CD4-positive, alpha-beta T cell (primary cell): ENCODE measurements around the gene UCK1. TPM values are rescaled to one million over a fixed set of nuclear protein-coding genes. Genes with fewer than 3 reads are reported as not detected.

ENCODE experiments used
- ATAC-seq: fragments of 200-7000 bp; cut with Tn5 transposase; one replicate; pipeline ENCODE4 v1.10.0; 2022; ENCODE audit warnings: mild to moderate bottlenecking; ENCODE audit not compliant: poor library complexity
- CTCF ChIA-PET: fragments of 350-600 bp; sonication (Branson Sonifier 250); formaldehyde crosslinking; loops from one replicate; lab custom pipeline; 2021; ENCODE audit warnings: antibody characterized with exemption, inconsistent platforms; lab: Charles Lee
- POLR2A ChIA-PET: fragments of 350-600 bp; sonication (Branson Sonifier 250); formaldehyde crosslinking; loops from one replicate; lab custom pipeline; 2021; ENCODE audit warnings: antibody characterized with exemption, inconsistent platforms; lab: Charles Lee
- DNase-seq, 14 experiments: peaks; one replicate each; pipeline ENCODE4 v3.0.0-alpha.2; 2013 to 2020; ENCODE audit warnings: mixed read lengths in 2 of 14
- H3K27ac ChIP-seq, 2 donors: one replicate each; pipeline versions ENCODE4 v1.5.1 to v1.7.0; 2013; ENCODE audit warnings: low read length in 2 of 2, low read depth in 1 of 2, mild to moderate bottlenecking in 1 of 2
- H3K27me3 ChIP-seq, 2 experiments: 1 replicate in 1 of 2; 2 replicates in 1 of 2; pipeline versions ENCODE4 v1.6.1 to v1.7.0; 2013; ENCODE audit warnings: low read length in 2 of 2, control low read depth in 1 of 2, mild to moderate bottlenecking in 1 of 2, moderate library complexity in 1 of 2; ENCODE audit not compliant: insufficient read depth in 2 of 2, control insufficient read depth in 1 of 2
- H3K36me3 ChIP-seq: one replicate; pipeline ENCODE4 v1.6.1; 2013; ENCODE audit warnings: low read length, control low read depth; ENCODE audit not compliant: insufficient read depth
- H3K4me1 ChIP-seq: one replicate; pipeline ENCODE4 v1.6.1; 2013; ENCODE audit warnings: low read length, control low read depth; ENCODE audit not compliant: insufficient read depth
- H3K4me3 ChIP-seq: one replicate; pipeline ENCODE4 v1.5.1; 2013; ENCODE audit warnings: mild to moderate bottlenecking, low read length, moderate library complexity
- H3K9me3 ChIP-seq, 2 experiments: 1 replicate in 1 of 2; 2 replicates in 1 of 2; pipeline versions ENCODE4 v1.6.1 to v1.7.0; 2013; ENCODE audit warnings: low read length in 2 of 2, mild to moderate bottlenecking in 2 of 2, control low read depth in 1 of 2, moderate library complexity in 1 of 2; ENCODE audit not compliant: control insufficient read depth in 1 of 2, insufficient read depth in 1 of 2
- H3K27ac Mint-ChIP-seq: one replicate; pipeline ENCODE4 v1.8.0; 2020; ENCODE audit warnings: mixed read lengths
- H3K27me3 Mint-ChIP-seq: one replicate; pipeline ENCODE4 v1.8.0; 2021; ENCODE audit warnings: mixed read lengths
- H3K36me3 Mint-ChIP-seq: one replicate; pipeline ENCODE4 v1.8.0; 2021; ENCODE audit warnings: low read depth, mixed read lengths
- H3K4me1 Mint-ChIP-seq: one replicate; pipeline ENCODE4 v1.8.0; 2021; ENCODE audit warnings: low read depth, mixed read lengths
- H3K4me3 Mint-ChIP-seq: one replicate; pipeline ENCODE4 v1.8.0; 2020; ENCODE audit warnings: mild to moderate bottlenecking, mixed read lengths
- H3K9me3 Mint-ChIP-seq: one replicate; pipeline ENCODE4 v1.8.0; 2020; ENCODE audit warnings: mixed read lengths
- CTCF ChIP-seq: fragments of 200-600 bp; IDR thresholded peaks from one replicate; pipeline ENCODE4 v1.8.0; 2022; ENCODE audit warnings: antibody characterized with exemption, mild to moderate bottlenecking
- intact Hi-C, 2 experiments: fragments of 100-400 bp; cut with DNase I in 1 of 2; cut with micrococcal nuclease in 1 of 2; formaldehyde crosslinking; loops; one replicate each; pipeline versions ENCODE4 v1.15.1 to v1.9.0; 2023 to 2025; cut with DNase I, micrococcal nuclease
- total RNA-seq, 174 experiments: library from RNA in 2 of 174; stranded (reverse) in 2 of 174; gene quantifications; one replicate each; pipeline ENCODE4 v1.2.3 and lab custom pipeline; 2021 to 2026

UCK1 gene
- total RNA-seq, 2 experiments from 2014 or later: 22.1 to 22.5 TPM

GRCh38 chr9:131483319-131484050 is 47.6 kb downstream of the UCK1 start:
- intact Hi-C loops: no loop called here
- H3K27me3 Mint-ChIP-seq: no peaks in the 10 kb centered on the region
- Histone ChIP-seq H3K27ac (no peak overlapping the region), H3K27me3 (no peaks in the 10 kb centered on the region), H3K36me3 (peaks cover 96% of the 10 kb centered on the region), H3K9me3 (no peaks in the 10 kb centered on the region), H3K4me3 (no peak overlapping the region), H3K4me1 (no peaks in the 10 kb centered on the region)
- no peak overlapping the region for H3K27ac Mint-ChIP-seq
- TF ChIP-seq CTCF: no peak
- POLR2A ChIA-PET: no interaction called here
- H3K4me3 Mint-ChIP-seq: no peak overlapping the region
- no peaks in the 10 kb centered on the region for H3K9me3 Mint-ChIP-seq
- peaks cover 98% of the 10 kb centered on the region for H3K36me3 Mint-ChIP-seq
- ATAC-seq (no peak), DNase-seq (no peak)
- peaks cover under 1% of the 10 kb centered on the region for H3K4me1 Mint-ChIP-seq
- CTCF ChIA-PET: no interaction called here

DNA sequence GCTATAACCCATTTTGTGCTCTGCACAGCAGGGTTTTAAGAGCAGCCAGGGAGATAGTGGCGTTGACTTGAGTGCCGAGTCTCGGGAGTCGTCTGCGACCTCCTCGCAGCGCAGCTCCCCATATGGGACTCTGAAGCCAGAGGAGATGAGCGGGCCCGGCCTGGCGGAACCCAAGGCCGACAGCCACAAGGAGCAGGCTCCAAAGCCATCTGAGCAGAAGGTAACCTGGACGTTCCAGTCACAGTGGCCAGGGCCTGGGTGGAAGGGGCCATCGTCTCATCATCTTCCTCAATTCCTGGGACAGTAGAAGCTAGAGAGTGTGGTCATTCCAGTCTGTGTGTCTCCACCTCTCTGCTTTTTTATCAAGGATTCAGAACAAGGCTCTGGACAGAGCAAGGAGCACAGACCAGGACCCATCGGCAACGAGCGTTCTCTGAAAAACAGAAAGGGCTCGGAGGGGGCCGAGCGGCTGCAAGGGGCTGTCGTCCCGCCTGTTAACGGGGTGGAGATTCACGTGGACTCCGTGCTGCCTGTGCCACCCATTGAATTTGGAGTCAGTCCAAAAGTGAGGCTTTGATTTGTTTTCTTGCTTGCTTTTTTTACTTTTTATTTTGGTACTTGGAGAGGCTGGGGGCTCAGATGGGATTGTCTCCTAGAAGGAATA is 48.6 kb downstream of the UCK1 start:
- H3K4me1 ChIP-seq: no peaks in the 10 kb centered on the region
- ChIA-PET CTCF (no interaction called here), POLR2A (interaction anchor here (0.5 kb wide), 1 partner anchor 24 kb away, joined by 3 read pairs; no protein-coding TSS in a partner anchor)
- ATAC-seq: no peak
- intact Hi-C loops: no loop called here
- no peaks in the 10 kb centered on the region for H3K27me3 ChIP-seq
- Mint-ChIP-seq H3K9me3 (no peaks in the 10 kb centered on the region), H3K4me3 (no peak overlapping the region), H3K36me3 (peaks cover 98% of the 10 kb centered on the region), H3K27me3 (no peaks in the 10 kb centered on the region), H3K4me1 (peaks cover 6% of the 10 kb centered on the region), H3K27ac (peak overlapping the region; percentile 73)
- no peak for TF ChIP-seq CTCF
- no peak for DNase-seq
- peaks cover 96% of the 10 kb centered on the region for H3K36me3 ChIP-seq
- no peak overlapping the region for H3K4me3 ChIP-seq
- no peak overlapping the region for H3K27ac ChIP-seq
- no peaks in the 10 kb centered on the region for H3K9me3 ChIP-seq

- intact Hi-C loops: no loop called here
- H3K27ac Mint-ChIP-seq: peak overlapping the region; percentile 73
Measured at GRCh38 chr9:131481441-131482342, 49.4 kb downstream of the UCK1 start.

More at GRCh38 chr9:131481441-131482342, 49.4 kb downstream of the UCK1 start:
- H3K4me3 ChIP-seq: no peak overlapping the region
- H3K4me1 Mint-ChIP-seq: peaks cover 6% of the 10 kb centered on the region
- ATAC-seq (no peak), DNase-seq (no peak)
- no peak for TF ChIP-seq CTCF
- H3K27me3 ChIP-seq: no peaks in the 10 kb centered on the region
- no peaks in the 10 kb centered on the region for H3K4me1 ChIP-seq
- no peak overlapping the region for H3K4me3 Mint-ChIP-seq
- peaks cover 96% of the 10 kb centered on the region for H3K36me3 ChIP-seq
- H3K27ac ChIP-seq: no peak overlapping the region
- ChIA-PET CTCF (interaction anchor here (1.3 kb wide), 1 partner anchor 132 kb away, joined by 4 read pairs; no protein-coding TSS in a partner anchor), POLR2A (interaction anchor here (0.5 to 2.5 kb wide), 2 partner anchors 19 to 24 kb away, joined by 3 to 7 read pairs; no protein-coding TSS in a partner anchor)
- H3K27me3 Mint-ChIP-seq: no peaks in the 10 kb centered on the region
- H3K9me3 ChIP-seq: no peaks in the 10 kb centered on the region
- H3K9me3 Mint-ChIP-seq: no peaks in the 10 kb centered on the region
- peaks cover 98% of the 10 kb centered on the region for H3K36me3 Mint-ChIP-seq
